ENCODE measurements around the gene DACT3.

DNA sequence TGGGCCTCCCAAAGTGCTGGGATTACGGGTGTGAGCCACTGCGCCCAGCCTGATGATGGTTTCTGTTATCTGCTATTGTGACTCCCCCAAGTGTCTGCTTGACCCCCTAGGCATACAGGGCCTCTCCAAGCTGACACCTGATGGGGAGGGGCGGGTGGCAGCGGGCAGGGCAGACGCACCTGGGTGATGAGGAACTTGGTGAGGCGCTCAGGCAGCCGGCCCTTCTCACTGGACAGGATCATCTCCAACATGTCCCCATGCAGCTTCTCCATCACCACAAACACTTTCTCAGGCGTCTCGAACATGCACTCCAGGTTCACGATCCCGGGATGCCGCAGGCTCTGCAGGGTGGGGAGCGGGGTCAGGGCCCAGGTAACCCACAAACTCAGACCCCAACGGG lies 28.4 kb upstream of the DACT3 start:
- TF ChIP-seq CTCF (IDR thresholded peaks at IDR 0.05): no peak
- no peak for TF ChIP-seq ZFX (IDR thresholded peaks at IDR 0.05; ENCODE audit: borderline replicate concordance)
